ENCODE measurements around the gene MRPL43.

DNA sequence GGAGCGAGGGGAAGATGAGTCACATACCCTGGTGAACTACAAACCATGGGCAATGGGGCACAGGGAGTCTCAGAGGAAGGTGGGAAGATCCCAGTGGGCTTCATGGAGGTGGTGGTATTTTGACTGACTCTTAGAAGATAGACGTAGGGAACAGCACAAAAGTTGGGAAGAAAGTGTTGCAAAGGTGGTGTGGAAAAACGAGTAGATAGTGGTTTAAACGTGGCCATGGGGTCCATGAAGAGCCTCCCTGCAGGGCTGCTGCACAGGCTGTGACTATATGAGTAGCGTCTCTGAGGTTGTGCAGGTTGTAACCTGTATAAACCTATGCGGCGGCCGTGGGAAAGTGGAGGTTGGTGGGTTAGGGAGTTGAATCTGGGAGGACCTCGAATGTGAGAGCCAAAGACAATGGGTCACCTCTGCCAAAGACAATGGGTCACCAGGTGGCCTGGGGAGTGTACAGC, 26.1 kb upstream of the MRPL43 start:
- TF ChIP-seq, protein P1, sequence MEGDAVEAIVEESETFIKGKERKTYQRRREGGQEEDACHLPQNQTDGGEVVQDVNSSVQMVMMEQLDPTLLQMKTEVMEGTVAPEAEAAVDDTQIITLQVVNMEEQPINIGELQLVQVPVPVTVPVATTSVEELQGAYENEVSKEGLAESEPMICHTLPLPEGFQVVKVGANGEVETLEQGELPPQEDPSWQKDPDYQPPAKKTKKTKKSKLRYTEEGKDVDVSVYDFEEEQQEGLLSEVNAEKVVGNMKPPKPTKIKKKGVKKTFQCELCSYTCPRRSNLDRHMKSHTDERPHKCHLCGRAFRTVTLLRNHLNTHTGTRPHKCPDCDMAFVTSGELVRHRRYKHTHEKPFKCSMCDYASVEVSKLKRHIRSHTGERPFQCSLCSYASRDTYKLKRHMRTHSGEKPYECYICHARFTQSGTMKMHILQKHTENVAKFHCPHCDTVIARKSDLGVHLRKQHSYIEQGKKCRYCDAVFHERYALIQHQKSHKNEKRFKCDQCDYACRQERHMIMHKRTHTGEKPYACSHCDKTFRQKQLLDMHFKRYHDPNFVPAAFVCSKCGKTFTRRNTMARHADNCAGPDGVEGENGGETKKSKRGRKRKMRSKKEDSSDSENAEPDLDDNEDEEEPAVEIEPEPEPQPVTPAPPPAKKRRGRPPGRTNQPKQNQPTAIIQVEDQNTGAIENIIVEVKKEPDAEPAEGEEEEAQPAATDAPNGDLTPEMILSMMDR (IDR thresholded peaks at IDR 0.05): no peak
- no peak for TF ChIP-seq POLR2A (IDR thresholded peaks at IDR 0.05)

All from right lobe of liver (tissue), 4 donors.